NT2/D1 (cell line): ENCODE measurements around the gene HSD17B12.

Source experiments
- YY1 ChIP-seq: IDR thresholded peaks from 2 replicates; pipeline ENCODE4 v1.6.1; 2011; ENCODE audit not compliant: insufficient read length, insufficient read depth
- ZNF274 ChIP-seq: IDR thresholded peaks from 2 replicates; pipeline ENCODE4 v1.6.1; 2011; ENCODE audit warnings: mild to moderate bottlenecking, low read depth, low read length

DNA sequence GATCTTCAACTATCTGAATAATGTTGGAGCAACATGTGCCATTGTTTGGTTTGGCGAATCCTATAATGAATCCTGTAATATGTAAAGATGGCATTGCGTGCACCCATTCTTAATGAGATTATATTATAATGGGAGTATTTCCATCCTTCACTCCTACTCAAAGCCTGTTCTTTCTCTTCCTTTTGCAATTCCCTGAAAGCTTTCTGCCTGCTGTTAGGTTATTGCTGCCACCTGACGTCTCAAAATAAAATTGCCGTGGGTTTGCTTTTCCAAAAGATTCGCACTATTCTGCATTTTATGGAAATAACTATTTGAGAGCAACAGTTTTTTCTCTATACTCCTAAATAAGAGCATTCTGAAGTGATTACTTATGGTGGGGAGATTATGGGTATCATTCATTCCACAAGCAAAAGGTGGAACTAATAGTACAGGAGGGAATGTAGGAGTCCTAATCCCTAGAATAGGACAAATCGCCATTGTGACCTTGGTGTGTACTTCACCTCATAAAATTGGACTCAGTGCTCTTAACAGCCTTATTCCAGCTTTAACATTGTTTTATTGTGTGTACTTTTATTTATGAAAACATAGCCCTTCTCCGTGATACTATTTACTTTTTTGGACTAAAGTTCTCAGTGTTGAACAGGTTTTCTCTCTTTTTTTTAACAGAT is 130.5 kb downstream of the HSD17B12 start:
- TF ChIP-seq YY1 (no peak), ZNF274 (no peak)
